ENCODE data around the gene MLN.

The MLN gene

DNA sequence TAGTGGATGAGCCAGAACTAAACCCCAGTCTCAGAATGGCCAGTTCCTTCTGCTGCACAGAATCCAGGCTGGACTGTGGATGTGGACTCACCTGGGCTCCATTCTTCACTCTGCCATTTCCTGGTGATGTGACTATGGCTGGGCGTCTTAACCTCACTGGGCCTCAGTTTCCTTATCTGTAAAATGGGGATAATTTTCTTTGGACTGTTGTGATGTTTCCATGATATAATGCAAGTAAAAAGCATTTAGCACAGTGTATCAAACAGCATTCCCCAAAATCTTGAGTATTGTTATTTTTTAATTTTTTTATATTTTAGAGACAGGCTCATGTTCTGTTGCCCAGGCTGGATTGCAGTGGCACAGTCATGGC is 51.2 kb downstream of the MLN start:
- no peak for DNase-seq

DNA sequence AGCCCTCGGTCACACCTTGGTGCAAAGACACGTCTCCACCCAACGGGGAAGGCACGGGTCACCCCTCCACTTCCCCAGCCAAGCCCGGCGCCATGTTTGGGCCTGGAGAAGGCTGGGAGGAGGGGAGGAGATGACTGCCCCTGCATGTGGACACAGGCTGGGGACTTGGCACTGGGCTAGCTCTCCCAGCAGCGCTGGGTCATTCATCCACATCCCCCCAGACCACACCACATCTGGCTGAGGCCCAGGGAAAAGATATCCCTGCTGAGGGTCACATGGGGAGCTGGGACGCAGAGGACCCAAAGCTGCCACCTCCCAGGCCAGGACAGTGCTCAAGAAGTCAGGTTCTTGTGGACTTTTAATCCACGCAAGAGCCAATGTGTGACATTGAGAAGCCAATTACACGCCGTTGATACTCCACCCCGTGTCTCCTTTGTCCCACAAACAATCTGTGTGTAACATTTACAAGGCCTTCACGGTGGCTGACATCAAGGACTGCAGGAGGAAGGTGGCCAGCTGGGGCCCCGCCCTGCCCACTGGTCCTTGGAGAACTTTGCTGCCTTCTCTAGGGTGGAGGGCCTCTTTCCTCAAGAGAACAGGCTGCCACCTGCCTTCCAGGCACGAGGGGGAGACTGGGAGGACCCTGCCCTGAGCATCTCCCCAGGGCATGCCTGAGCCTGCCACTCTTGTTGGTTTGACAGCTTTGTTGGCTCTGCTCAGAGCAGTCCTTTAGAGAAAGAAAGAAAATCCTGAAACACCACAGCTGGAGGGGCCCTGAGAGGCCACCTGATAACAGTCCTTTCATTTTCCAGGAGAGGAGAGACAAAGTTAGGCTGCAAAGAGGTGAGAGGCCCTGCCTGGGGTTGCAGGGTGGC is 51.8 kb downstream of the MLN start:
- DNase-seq = no peak

DNA sequence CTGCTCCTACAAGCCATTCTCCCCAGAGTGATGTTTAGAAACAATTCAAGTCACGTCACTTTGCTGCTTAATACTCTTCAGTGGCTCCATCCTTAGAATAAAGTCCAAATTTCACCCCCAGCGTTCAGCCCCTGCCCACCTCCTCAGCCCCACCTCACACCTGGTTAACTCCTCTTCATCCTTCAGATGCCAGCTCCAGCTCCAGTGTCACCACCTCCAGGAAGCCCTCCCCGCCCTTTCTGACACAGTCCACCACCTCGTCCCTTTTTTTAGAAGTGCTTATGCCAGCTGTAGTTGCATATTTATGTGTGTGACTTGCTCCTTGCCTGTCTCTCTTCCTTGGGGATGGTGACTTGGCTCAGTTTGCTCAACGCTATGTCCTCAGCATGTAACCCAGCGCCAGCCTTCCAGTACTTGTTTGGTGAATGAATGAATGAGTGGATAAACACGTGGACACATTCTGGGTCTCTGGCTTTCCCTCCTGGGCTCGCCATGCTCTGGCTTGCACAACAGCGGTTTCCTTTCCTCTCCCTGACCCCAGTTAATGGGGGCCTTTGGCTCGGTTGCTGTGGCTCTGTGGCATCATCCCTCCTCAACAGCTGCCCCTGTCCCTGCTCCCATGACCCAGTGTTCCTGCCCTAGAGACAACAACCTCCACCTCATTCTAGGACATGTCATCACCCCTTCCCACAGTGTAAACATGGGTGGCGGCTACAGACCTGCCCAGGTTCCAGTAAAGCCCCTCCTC is 53.4 kb downstream of the MLN start:
- DNase-seq = no peak

DNA sequence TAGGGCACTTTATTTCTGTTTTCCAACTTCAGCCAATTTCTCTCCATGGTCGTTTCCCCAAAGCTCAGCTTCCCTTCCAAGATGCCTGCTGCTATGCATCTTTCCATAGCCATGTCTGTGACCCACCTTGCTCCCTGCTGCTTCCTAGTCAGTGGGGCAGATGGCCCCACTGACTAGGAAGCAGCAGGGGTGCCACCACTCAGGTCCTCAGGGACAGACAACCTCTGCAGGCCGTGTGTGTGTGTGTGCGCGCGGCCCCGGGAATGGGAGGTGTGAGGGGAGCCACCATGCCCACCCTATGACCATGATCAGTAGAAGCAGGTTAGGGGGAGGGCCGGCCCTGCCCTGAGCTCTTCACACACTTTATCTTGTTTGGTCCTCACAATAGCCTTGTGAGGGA is 54.4 kb downstream of the MLN start:
- DNase-seq = no peak

DNA sequence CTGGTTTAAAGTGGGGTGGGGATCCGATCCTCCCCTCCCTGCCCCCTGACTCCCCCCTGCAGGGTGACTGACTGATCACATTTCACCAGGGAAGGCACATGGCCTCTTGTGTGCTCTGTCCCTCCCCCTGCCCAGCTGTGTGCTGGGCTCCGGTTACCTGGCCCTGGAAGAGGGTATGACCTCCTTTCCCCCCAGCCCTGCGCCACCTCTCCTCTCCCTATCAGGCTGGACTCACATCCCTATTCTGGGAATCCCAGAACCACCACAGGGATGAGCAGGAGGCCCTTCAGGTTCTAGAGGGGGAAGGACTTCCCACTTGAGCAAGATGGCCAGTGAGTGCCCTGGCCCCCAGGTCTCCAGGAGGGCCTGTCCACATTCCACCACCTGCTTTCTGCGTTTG is 55.0 kb downstream of the MLN start:
- DNase-seq = no peak

DNA sequence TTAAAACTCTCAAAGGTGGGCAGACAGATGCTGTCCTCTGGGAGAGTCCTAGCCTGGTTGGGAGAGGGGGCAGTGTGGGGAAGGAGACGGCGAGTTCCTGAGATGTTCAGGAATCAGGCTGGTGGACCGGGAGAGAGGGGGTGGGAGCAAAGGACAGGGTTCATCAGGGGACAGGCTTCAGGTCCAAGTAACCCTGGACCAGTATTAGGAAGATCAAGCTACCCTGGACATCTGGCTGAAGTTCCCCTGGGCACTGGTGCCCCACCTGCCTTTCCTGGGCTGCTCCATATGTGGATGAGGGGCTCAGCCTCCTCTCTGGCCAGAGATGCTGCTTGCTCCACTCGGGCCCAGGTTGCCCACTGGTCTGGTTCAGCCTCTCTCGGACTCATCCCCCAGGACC is 56.0 kb downstream of the MLN start:
- DNase-seq = no peak

DNA sequence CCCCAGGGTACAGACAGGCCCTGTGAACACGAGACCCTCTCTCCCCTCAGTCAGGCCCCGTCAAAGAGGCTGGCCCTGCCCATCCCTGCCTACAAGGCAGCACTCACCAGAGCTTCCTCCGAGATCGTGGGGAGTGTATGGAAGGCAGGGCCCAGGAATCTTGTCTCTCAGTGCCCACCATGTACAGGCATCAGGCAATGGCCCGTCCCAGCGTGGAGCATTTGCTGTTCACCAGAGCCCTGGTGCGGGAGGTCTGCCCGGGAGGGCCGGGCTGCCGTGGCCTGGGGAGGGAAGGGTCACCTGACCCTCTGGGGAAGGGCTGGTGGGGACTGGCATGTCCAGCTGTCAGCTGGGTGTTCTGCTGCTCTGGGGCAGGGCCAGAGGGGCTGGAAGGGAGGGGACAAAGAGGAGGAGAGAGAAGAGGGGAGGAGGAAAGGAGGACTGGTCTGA is 57.1 kb downstream of the MLN start, which contains the start of gene IP6K3:
TSS of gene IP6K3 (minus strand) at position 255 of the 450 bp plus-strand sequence. CDS start 11,429 bp downstream, outside the sequence.
- DNase-seq = no peak

DNA sequence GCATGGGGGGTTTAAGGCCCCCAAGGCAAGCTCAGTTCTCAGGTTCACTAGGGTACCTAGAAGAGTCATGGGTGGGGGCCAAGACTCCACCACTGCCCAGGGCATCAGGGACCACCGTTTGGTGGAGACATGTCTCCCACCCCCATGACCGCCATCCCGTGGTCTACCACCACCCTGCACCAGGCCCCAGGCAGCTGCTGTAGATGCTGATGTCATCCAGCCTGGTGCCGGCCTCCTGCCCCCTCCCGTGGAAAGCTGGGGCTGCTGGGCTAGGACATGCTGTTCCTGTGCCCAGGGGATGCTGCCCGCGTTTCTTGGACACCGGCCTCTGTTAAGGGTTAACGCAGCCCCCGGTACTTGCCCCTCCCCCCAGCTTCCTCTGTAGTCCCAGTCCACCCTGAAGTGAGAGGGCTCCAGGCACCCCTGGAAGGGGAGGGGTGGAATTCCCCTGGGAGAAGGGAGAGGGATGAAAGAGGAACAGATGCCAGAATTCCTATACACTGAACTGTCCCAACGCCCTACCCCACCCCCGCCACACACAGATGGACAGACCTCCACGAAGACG is 57.7 kb downstream of the MLN start:
- peak; percentile 60 for DNase-seq

DNA sequence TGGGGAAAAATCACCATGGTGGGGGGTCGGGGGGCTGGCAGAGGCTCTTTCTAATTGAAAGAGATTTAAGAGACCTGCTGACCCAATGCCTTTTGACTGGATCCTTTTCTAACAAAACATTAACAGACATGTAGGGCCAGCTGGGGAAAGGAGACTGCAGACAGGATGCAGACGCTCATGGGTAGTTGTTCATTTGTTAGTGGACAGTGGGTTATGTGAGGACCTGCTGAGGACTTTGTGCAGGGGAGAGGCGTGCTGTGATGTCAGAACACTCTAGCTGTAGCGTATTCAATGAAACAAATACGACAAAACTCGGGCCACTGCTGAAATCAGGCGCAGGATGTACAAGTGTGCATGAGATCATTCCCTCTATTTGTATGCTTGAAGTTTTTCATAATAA is 58.3 kb downstream of the MLN start:
- no peak for DNase-seq

DNA sequence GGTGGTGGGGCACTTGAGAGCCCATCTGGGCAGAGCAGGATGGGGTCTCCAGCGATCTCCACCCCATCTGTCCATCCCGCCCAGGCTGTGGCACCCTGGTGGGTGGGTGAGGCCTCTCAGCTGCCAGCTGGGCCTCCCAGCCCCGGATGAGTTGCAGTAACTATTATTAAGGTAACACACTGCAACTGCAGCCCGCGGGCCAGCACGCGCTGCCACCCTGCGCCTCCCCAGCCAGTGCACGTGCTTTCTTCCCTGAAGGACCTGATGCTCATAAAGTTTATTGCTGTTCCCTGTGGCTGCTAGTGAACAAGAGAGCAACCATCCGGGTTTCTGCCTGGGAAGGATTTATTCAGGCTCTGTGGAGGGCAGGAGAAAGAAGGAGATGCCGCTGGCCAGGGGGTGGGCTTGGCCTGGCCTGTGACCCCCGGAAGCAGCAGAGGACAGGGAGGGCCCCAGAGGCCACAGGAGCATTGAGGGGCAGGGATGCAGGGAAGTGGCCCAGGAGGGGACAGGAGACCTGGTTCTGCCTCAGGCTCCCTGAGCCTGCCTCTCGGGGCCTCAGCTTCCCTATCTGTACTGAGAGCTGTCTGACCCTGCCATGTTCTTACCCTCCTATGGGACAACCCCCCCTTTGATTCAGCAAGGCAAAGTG is 58.8 kb downstream of the MLN start:
- DNase-seq = no peak

Measured in fibroblast of skin of abdomen (primary cell).